K562 (cell line): ENCODE results near the gene NDUFS8. TPM values are rescaled to one million over a fixed set of nuclear protein-coding genes. Genes with fewer than 3 reads are reported as not detected.

Experiments used
- ATAC-seq: fragments of 200-7000 bp; cut with Tn5 transposase; 3 replicates; pipeline ENCODE4 v1.9.1; 2020; ENCODE audit warnings: moderate library complexity
- BruUV-seq: library from RNA; stranded (reverse); fragments of 400-500 nt; replicated peaks from 2 replicates; lab custom pipeline; 2021; lab: Mats Ljungman, UMichigan
- CTCF ChIA-PET: fragments of 300-600 bp; formaldehyde crosslinking; extraction: SDS; loops from one replicate; lab custom pipeline; 2021; ENCODE audit warnings: low intra/inter-chr PET ratio; lab: Yijun Ruan, JAX
- POLR2A ChIA-PET: fragments of 300-600, 350-650 bp; sonication (Branson Sonifier 250); formaldehyde crosslinking; extraction: SDS; loops from one replicate; lab custom pipeline; 2021; ENCODE audit warnings: antibody characterized with exemption, inconsistent platforms; lab: Yijun Ruan, JAX
- DNase-seq, 4 experiments: peaks; one replicate each; pipeline versions ENCODE4 v3.0.0 to v3.0.0-alpha.2; 2011 to 2018; ENCODE audit warnings: low spot score in 3 of 4, mixed read lengths in 3 of 4; ENCODE audit errors: extremely low read depth in 1 of 4
- FAIRE-seq: peaks from 2 replicates; lab custom pipeline; 2011; peaks lifted over from hg19 to GRCh38; lab: Jason Lieb, UNC
- H2AFZ ChIP-seq: 2 replicates; pipeline ENCODE4 v1.6.0; 2011; ENCODE audit warnings: low read depth, low read length, control low read depth, inconsistent platforms
- H3K27ac ChIP-seq: fragments of 200-600 bp; 3 replicates; pipeline ENCODE4 v1.8.0; 2011; ENCODE audit warnings: low read depth, mild to moderate bottlenecking, control low read depth, inconsistent platforms, low read length, moderate library complexity, mixed read lengths; ENCODE audit errors: extremely low read depth
- H3K27me3 ChIP-seq, 2 experiments: fragments of 300-600 bp in 1 of 2; 2 replicates in 1 of 2; 3 replicates in 1 of 2; pipeline versions ENCODE4 v1.6.0 to v1.8.0; 2011; ENCODE audit warnings: inconsistent platforms in 2 of 2, low read length in 2 of 2, mild to moderate bottlenecking in 1 of 2, mixed read lengths in 1 of 2, moderate library complexity in 1 of 2; ENCODE audit not compliant: control insufficient read depth in 2 of 2, insufficient read depth in 2 of 2
- H3K36me3 ChIP-seq: fragments of 300-600 bp; 3 replicates; pipeline ENCODE4 v1.8.0; 2011; ENCODE audit warnings: mild to moderate bottlenecking, low read length, inconsistent platforms; ENCODE audit not compliant: control insufficient read depth, insufficient read depth
- H3K4me1 ChIP-seq, 2 experiments: fragments of 200-600 bp in 1 of 2; replicated peaks in 1 of 2; 2 replicates in 1 of 2; 3 replicates in 1 of 2; pipeline versions ENCODE4 v1.5.1 to v1.8.0; 2011; ENCODE audit warnings: inconsistent platforms in 2 of 2, low read length in 2 of 2, mild to moderate bottlenecking in 1 of 2, mixed read lengths in 1 of 2, moderate library complexity in 1 of 2; ENCODE audit not compliant: control insufficient read depth in 2 of 2, insufficient read depth in 2 of 2
- H3K4me2 ChIP-seq: 2 replicates; pipeline ENCODE4 v1.6.1; 2011; ENCODE audit warnings: low read length, control low read depth, inconsistent platforms, mixed read lengths; ENCODE audit not compliant: insufficient read depth
- H3K4me3 ChIP-seq: fragments of 200-600 bp; sonication (generic), shearing (Covaris generic); 2 replicates; pipeline ENCODE4 v1.5.1; 2016; ENCODE audit warnings: control low read depth, inconsistent platforms
- H3K79me2 ChIP-seq: fragments of 200-600 bp; 3 replicates; pipeline ENCODE4 v1.8.0; 2011; ENCODE audit warnings: low read length, inconsistent platforms; ENCODE audit not compliant: control insufficient read depth, insufficient read depth
- H3K9ac ChIP-seq, 2 experiments: 2 replicates each; pipeline versions ENCODE4 v1.6.0 to v1.6.1; 2011; ENCODE audit warnings: low read depth in 2 of 2, low read length in 2 of 2, control low read depth in 1 of 2, inconsistent platforms in 1 of 2, mild to moderate bottlenecking in 1 of 2, mixed read lengths in 1 of 2; ENCODE audit not compliant: insufficient read depth in 1 of 2
- H3K9me1 ChIP-seq: one replicate; pipeline ENCODE4 v1.6.0; 2011; ENCODE audit warnings: inconsistent platforms, mild to moderate bottlenecking, low read length, moderate library complexity; ENCODE audit not compliant: control insufficient read depth, insufficient read depth
- H3K9me3 ChIP-seq: replicated peaks from 2 replicates; pipeline ENCODE4 v1.5.1; 2011; ENCODE audit warnings: low read depth, low read length, inconsistent platforms; ENCODE audit not compliant: control insufficient read depth, insufficient read depth
- H4K20me1 ChIP-seq: replicated peaks from 2 replicates; pipeline ENCODE4 v1.6.1; 2011; ENCODE audit warnings: low read length, inconsistent platforms, mixed read lengths; ENCODE audit not compliant: control insufficient read depth, insufficient read depth
- POLR2B ChIP-seq: fragments of 450-650 bp; IDR thresholded peaks from 2 replicates; pipeline ENCODE4 v1.6.1; 2018; ENCODE audit warnings: low read depth; ENCODE audit not compliant: partially characterized antibody
- ZNF121 ChIP-seq: sonication (generic); formaldehyde crosslinking; conservative IDR thresholded peaks from 2 replicates; pipeline ENCODE4 v1.8.0; 2022; ENCODE audit warnings: missing genetic modification reagents
- ZNF609 ChIP-seq: sonication (generic); formaldehyde crosslinking; IDR thresholded peaks from 2 replicates; pipeline ENCODE4 v1.8.1; 2023; ENCODE audit warnings: missing genetic modification reagents, mild to moderate bottlenecking, borderline replicate concordance
- WGBS: fragments of 100-300 bp; shearing (Covaris generic); methylation state at CpG from one replicate; pipeline ENCODE4 v1.1.6; 2016; ENCODE audit warnings: low coverage, mixed read lengths; ENCODE audit not compliant: insufficient coverage; ENCODE audit errors: missing lambda C conversion rate; 5-methylcytosine and 5-hydroxymethylcytosine counted together
- in situ Hi-C: fragments of 300-500 bp; cut with MboI; formaldehyde crosslinking; loops from 4 replicates; pipeline ENCODE4 v1.15.0; 2018; ENCODE audit warnings: inconsistent platforms, mixed read lengths
- intact Hi-C: fragments of 100-400 bp; cut with micrococcal nuclease; formaldehyde crosslinking; loops from 2 replicates; pipeline ENCODE4 v1.14.2; 2022
- polyA plus RNA-seq, 8 experiments: library from polyadenylated mRNA; depleted of rRNA in 4 of 8; stranded (reverse) in 5 of 8; unstranded in 3 of 8; fragments of >200 nt; fragmentation: Nextera tagmentation in 2 of 8; fragmentation: Illumina TruSeq in 1 of 8; extraction: Ambion mirVana in 2 of 8; extraction: Trizol in 1 of 8; gene quantifications; 2 replicates each; pipeline versions ENCODE4 v1.2.1 to v1.2.3, GENCODE V29; 2011 to 2014; ENCODE audit warnings: inconsistent platforms in 1 of 8, missing spikeins in 1 of 8
- total RNA-seq, 7 experiments: library from RNA; depleted of rRNA in 6 of 7; stranded (reverse); fragments of >200 nt in 6 of 7; fragmentation: Illumina TruSeq in 2 of 7; extraction: Trizol in 2 of 7; gene quantifications; 2 replicates each; pipeline versions ENCODE4 v1.2.1 to v1.2.3, GENCODE V29; 2011 to 2021; ENCODE audit warnings: low replicate concordance in 1 of 7
- TF ChIP-seq, protein P1 (sequence below): IDR thresholded peaks from 2 replicates; pipeline ENCODE4 v1.6.1; 2011; ENCODE audit not compliant: insufficient read length; ENCODE audit errors: extremely low read depth

Gene NDUFS8
- total and polyA plus RNA-seq, 9 of the 15 experiments (the other 6 are each of a cell fraction or from before 2014, with no cell fraction given), result 36.5 to 351 (median 101) TPM

GRCh38 chr11:68056317-68057285 lies 26.1 kb downstream of the NDUFS8 start (continued):
- TF ChIP-seq, protein P1, sequence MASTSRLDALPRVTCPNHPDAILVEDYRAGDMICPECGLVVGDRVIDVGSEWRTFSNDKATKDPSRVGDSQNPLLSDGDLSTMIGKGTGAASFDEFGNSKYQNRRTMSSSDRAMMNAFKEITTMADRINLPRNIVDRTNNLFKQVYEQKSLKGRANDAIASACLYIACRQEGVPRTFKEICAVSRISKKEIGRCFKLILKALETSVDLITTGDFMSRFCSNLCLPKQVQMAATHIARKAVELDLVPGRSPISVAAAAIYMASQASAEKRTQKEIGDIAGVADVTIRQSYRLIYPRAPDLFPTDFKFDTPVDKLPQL, result no peak

GRCh38 chr11:68057807-68058206 lies 27.3 kb downstream of the NDUFS8 start:
- ChIA-PET CTCF (no interaction called here), POLR2A (interaction anchor here (0.9 kb wide), 1 partner anchor 9 kb away, joined by 4 read pairs; no protein-coding TSS in a partner anchor)
- DNase-seq (no peak), ATAC-seq (no peak), FAIRE-seq (no peak)
- Histone ChIP-seq H3K79me2 (no peaks in the 10 kb centered on the region), H3K27me3 (no peaks in the 10 kb centered on the region), H3K4me2 (no peak overlapping the region), H3K4me3 (no peak overlapping the region), H3K36me3 (peaks cover 48% of the 10 kb centered on the region; the same call in 2 of the 3 replicates), H3K9ac (no peak overlapping the region), H4K20me1 (no peaks in the 10 kb centered on the region), H3K9me3 (no peaks in the 10 kb centered on the region), H2AFZ (no peak overlapping the region), H3K4me1 (peaks cover 0 to 8% of the 10 kb centered on the region in 2 experiments; a peak in 1 of 5 replicates), H3K27ac (no peak overlapping the region), H3K9me1 (no peaks in the 10 kb centered on the region)
- in situ Hi-C loops (no loop called here), intact Hi-C loops (no loop called here)
- TF ChIP-seq ZNF121 (CRISPR knock-in tag), result peak; percentile 85
- peak; percentile 46 for TF ChIP-seq POLR2B
- no peak for TF ChIP-seq ZNF609 (CRISPR knock-in tag)
- WGBS, result 90% methylated on average over 4 of the region's 4 CpGs
- no TSS peak for BruUV-seq
